Activated CD4-positive, alpha-beta T cell treated with anti-CD3 and anti-CD28 coated beads, Interleukin-2, amount 50 U/mL, for 24 hours (primary cell): Measurements from ENCODE around the gene PRXL2C.
A peak's percentile ranks its signal among the peaks of the same experiment; 100 is the strongest.
"Not testable (repeated sequence)": the region's sequence is repeated elsewhere in the genome, so short reads cannot be mapped to it uniquely, and the experiment has no call there.

ENCODE experiments used
- DNase-seq, 2 donors: peaks; one replicate each; pipeline ENCODE4 v3.0.0-alpha.2; 2020; ENCODE audit warnings: low read depth in 1 of 2, low spot score in 1 of 2

PRXL2C gene

GRCh38 chr9:96655198-96655851 lies at the start of gene PRXL2C:
Gene PRXL2C, minus strand, starts transcription at chr9:96655317. Its CDS starts 36 bp downstream, at chr9:96655281.
- peak; percentile 56 to 62 for DNase-seq

GRCh38 chr9:96700721-96701375 lies 45.7 kb upstream of the PRXL2C start:
- not testable (repeated sequence) for DNase-seq

GRCh38 chr9:96691326-96691725 lies 36.2 kb upstream of the PRXL2C start:
- no peak for DNase-seq

GRCh38 chr9:96688745-96689464 lies 33.8 kb upstream of the PRXL2C start:
- no peak for DNase-seq

GRCh38 chr9:96688187-96688586 lies 33.1 kb upstream of the PRXL2C start:
- DNase-seq = no peak

GRCh38 chr9:96686638-96687335 lies 31.7 kb upstream of the PRXL2C start:
- DNase-seq = peak; percentile 52 to 53

GRCh38 chr9:96680812-96681499 lies 25.8 kb upstream of the PRXL2C start:
- no peak for DNase-seq

GRCh38 chr9:96674906-96675538 lies 19.9 kb upstream of the PRXL2C start:
- no peak for DNase-seq

GRCh38 chr9:96673786-96674185 lies 18.7 kb upstream of the PRXL2C start:
- not testable (repeated sequence) for DNase-seq

- no peak for DNase-seq
Observed at GRCh38 chr9:96668868-96669534, 13.9 kb upstream of the PRXL2C start.

GRCh38 chr9:96667363-96667728 lies 12.2 kb upstream of the PRXL2C start:
- DNase-seq = no peak

GRCh38 chr9:96666653-96667362 lies 11.7 kb upstream of the PRXL2C start:
- not testable (repeated sequence) for DNase-seq

GRCh38 chr9:96665789-96666188 lies 10.7 kb upstream of the PRXL2C start:
- no peak for DNase-seq

- no peak for DNase-seq
Observed at GRCh38 chr9:96663506-96664120, 8.5 kb upstream of the PRXL2C start.

GRCh38 chr9:96661711-96662110 lies 6.6 kb upstream of the PRXL2C start:
- DNase-seq = no peak

- DNase-seq = no peak
Observed at GRCh38 chr9:96660692-96661248, 5.7 kb upstream of the PRXL2C start.

GRCh38 chr9:96654450-96655197 lies 493 bp downstream of the PRXL2C start:
- peak; percentile 27 to 29 for DNase-seq

GRCh38 chr9:96651626-96652025 lies 3.5 kb downstream of the PRXL2C start:
- DNase-seq = no peak
